ENCODE results near the gene HARS2. TPM values are rescaled to one million over a fixed set of nuclear protein-coding genes. Genes with fewer than 3 reads are reported as not detected.

Gene HARS2
- total RNA-seq = 22.0 and 26.9 TPM in 2 replicates

GRCh38 chr5:140690941-140691924 lies at the start of gene HARS2, which contains the start of gene HARS1:
Gene HARS2, plus strand, starts transcription at chr5:140691455. Its CDS starts 194 bp downstream, at chr5:140691649.
Gene HARS1, minus strand, starts transcription at chr5:140691370. Its CDS starts 66 bp downstream, at chr5:140691304.

GRCh38 chr5:140664359-140665119 lies 26.7 kb upstream of the HARS2 start, which contains the start of gene WDR55:
Gene WDR55, plus strand, starts transcription at chr5:140664904. Its CDS starts 9 bp downstream, at chr5:140664913.

GRCh38 chr5:140673187-140673976 lies 17.9 kb upstream of the HARS2 start, which contains the start of gene DND1:
Gene DND1, minus strand, starts transcription at chr5:140673576. Its CDS starts 34 bp downstream, at chr5:140673542.

DNA sequence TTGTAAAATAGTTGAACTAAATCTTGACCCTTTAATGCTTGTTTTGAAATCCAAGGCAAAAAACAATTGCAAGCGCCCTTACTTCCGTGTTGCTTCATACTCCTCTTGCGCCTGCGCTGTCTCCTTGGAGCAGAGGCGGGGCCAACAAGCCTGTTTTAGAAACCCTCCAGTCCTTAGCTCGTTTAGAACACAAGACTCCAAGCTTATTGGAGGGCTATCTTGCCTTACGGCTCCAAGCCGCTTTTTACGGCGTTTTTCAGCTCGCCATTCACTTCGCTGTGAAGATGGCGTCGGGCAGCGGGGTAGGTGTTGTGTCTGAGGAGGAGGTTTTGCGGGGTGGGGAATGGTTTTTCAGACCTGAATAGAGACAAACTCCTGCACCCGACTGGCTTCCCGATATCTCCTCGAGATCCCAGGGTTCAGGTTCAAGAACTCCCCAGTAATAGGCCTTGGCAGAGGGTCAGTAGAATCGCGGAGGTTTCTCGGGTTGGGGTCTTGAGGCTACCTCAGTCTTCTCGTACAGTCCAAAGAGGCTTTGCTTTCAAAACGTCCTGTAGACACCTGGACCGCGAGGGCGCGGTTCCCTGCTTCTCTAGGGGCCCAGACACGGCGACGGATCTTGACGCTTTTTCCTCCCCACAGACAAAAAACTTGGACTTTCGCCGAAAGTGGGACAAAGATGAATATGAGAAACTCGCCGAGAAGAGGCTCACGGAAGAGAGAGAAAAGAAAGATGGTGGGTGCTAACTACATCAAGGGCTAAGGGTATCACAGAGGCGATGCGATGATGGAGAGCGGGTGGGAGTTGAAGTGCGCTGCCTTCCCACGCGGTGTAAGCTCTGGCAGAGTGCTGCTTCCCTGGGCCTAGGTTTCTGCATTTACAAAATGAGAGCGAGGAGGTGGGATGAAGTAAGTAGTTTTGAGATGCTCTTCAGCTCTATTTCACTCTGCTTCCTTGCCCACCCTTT lies 9.2 kb downstream of the HARS2 start, which contains the start of gene ZMAT2:
Gene ZMAT2 (plus strand): TSS at position 271 of the 968 bp plus-strand sequence. CDS start 14 bp downstream, at position 285.

Other genes starting within 250 kb of the HARS2 start
- gene EIF4EBP3, start 143.8 kb upstream of the HARS2 start, total RNA-seq = 1.6 and 2.2 TPM in 2 replicates
- 15.0 and 16.5 TPM in 2 replicates for gene SRA1, start 134.0 kb upstream of the HARS2 start, total RNA-seq
- 5.1 and 6.2 TPM in 2 replicates for gene APBB3, start 126.9 kb upstream of the HARS2 start, total RNA-seq
- 22.3 and 26.7 TPM in 2 replicates for gene SLC35A4, start 126.6 kb upstream of the HARS2 start, total RNA-seq
- 1.3 and 1.6 TPM in 2 replicates for gene CD14, start 58.3 kb upstream of the HARS2 start, total RNA-seq
- 9.8 and 11.7 TPM in 2 replicates for gene TMCO6, start 52.0 kb upstream of the HARS2 start, total RNA-seq
- gene NDUFA2, start 43.8 kb upstream of the HARS2 start, total RNA-seq = 53.3 and 90.9 TPM in 2 replicates
- 64.8 and 75.5 TPM in 2 replicates for gene IK, start 43.6 kb upstream of the HARS2 start, total RNA-seq
- gene WDR55, start 26.6 kb upstream of the HARS2 start, total RNA-seq = 25.9 and 28.6 TPM in 2 replicates
- under 0.01 and 0.09 TPM in 2 replicates for gene DND1, start 17.9 kb upstream of the HARS2 start, total RNA-seq
- 39.4 and 52.8 TPM in 2 replicates for gene HARS1, start 85 bp upstream of the HARS2 start, total RNA-seq
- 41.0 and 58.4 TPM in 2 replicates for gene ZMAT2, start 9.0 kb downstream of the HARS2 start, total RNA-seq
- under 0.01 and 0.09 TPM in 2 replicates for gene PCDHA1, start 94.7 kb downstream of the HARS2 start, total RNA-seq
- under 0.01 TPM in 1 of 2 replicates, not detected in the other for gene PCDHA2, start 103.4 kb downstream of the HARS2 start, total RNA-seq
- gene PCDHA3, start 109.6 kb downstream of the HARS2 start, total RNA-seq = 0.11 and 0.17 TPM in 2 replicates
- under 0.01 and 0.17 TPM in 2 replicates for gene PCDHA4, start 115.6 kb downstream of the HARS2 start, total RNA-seq
- under 0.01 TPM in 1 of 2 replicates, not detected in the other for gene PCDHA5, start 130.2 kb downstream of the HARS2 start, total RNA-seq
- gene PCDHA6, start 136.5 kb downstream of the HARS2 start, total RNA-seq = 0.09 and 0.11 TPM in 2 replicates
- gene PCDHA7, start 142.8 kb downstream of the HARS2 start, total RNA-seq = 0.17 and 0.33 TPM in 2 replicates
- gene PCDHA8, start 149.7 kb downstream of the HARS2 start, total RNA-seq = under 0.01 and 0.09 TPM in 2 replicates
- under 0.01 and 0.09 TPM in 2 replicates for gene PCDHA9, start 156.9 kb downstream of the HARS2 start, total RNA-seq
- under 0.01 and 0.09 TPM in 2 replicates for gene PCDHA10, start 164.4 kb downstream of the HARS2 start, total RNA-seq
- under 0.01 and 0.09 TPM in 2 replicates for gene PCDHA11, start 177.5 kb downstream of the HARS2 start, total RNA-seq
- gene PCDHA12, start 183.9 kb downstream of the HARS2 start, total RNA-seq = under 0.01 TPM in 1 of 2 replicates, not detected in the other
- 0.09 TPM in 1 of 2 replicates, not detected in the other for gene PCDHA13, start 190.7 kb downstream of the HARS2 start, total RNA-seq
- gene PCDHAC1, start 234.8 kb downstream of the HARS2 start, total RNA-seq = 0.09 and 0.11 TPM in 2 replicates

Data from dermis lymphatic vessel endothelial cell (primary cell).